NT2/D1 (cell line): ENCODE measurements around the gene ATG4D.

Experiments used
- DNase-seq: peaks from one replicate; pipeline ENCODE4 v3.0.0-alpha.2; 2011; ENCODE audit warnings: low read depth, low spot score
- H3K27me3 ChIP-seq: 2 replicates; pipeline ENCODE4 v1.6.0; 2011; ENCODE audit warnings: mild to moderate bottlenecking; ENCODE audit not compliant: insufficient read length, insufficient read depth
- H3K36me3 ChIP-seq: 2 replicates; pipeline ENCODE4 v1.6.1; 2011; ENCODE audit warnings: mild to moderate bottlenecking, low read length, mixed read lengths; ENCODE audit not compliant: insufficient read depth, insufficient read length
- H3K4me1 ChIP-seq: 2 replicates; pipeline ENCODE4 v1.5.1; 2011; ENCODE audit not compliant: insufficient read depth, insufficient read length
- H3K4me3 ChIP-seq: 2 replicates; pipeline ENCODE4 v1.5.1; 2011; ENCODE audit warnings: low read depth; ENCODE audit not compliant: insufficient read length
- H3K9ac ChIP-seq: 2 replicates; pipeline ENCODE4 v1.6.0; 2011; ENCODE audit warnings: low read depth; ENCODE audit not compliant: insufficient read length
- H3K9me3 ChIP-seq: 2 replicates; pipeline ENCODE4 v1.5.1; 2011; ENCODE audit warnings: mild to moderate bottlenecking, low read length; ENCODE audit not compliant: insufficient read depth
- SUZ12 ChIP-seq: IDR thresholded peaks from 2 replicates; pipeline ENCODE4 v1.6.1; 2011; ENCODE audit not compliant: insufficient read length, insufficient read depth; ENCODE audit errors: extremely low read depth
- YY1 ChIP-seq: IDR thresholded peaks from 2 replicates; pipeline ENCODE4 v1.6.1; 2011; ENCODE audit not compliant: insufficient read length, insufficient read depth
- ZNF274 ChIP-seq: IDR thresholded peaks from 2 replicates; pipeline ENCODE4 v1.6.1; 2011; ENCODE audit warnings: mild to moderate bottlenecking, low read depth, low read length

ATG4D gene

DNA sequence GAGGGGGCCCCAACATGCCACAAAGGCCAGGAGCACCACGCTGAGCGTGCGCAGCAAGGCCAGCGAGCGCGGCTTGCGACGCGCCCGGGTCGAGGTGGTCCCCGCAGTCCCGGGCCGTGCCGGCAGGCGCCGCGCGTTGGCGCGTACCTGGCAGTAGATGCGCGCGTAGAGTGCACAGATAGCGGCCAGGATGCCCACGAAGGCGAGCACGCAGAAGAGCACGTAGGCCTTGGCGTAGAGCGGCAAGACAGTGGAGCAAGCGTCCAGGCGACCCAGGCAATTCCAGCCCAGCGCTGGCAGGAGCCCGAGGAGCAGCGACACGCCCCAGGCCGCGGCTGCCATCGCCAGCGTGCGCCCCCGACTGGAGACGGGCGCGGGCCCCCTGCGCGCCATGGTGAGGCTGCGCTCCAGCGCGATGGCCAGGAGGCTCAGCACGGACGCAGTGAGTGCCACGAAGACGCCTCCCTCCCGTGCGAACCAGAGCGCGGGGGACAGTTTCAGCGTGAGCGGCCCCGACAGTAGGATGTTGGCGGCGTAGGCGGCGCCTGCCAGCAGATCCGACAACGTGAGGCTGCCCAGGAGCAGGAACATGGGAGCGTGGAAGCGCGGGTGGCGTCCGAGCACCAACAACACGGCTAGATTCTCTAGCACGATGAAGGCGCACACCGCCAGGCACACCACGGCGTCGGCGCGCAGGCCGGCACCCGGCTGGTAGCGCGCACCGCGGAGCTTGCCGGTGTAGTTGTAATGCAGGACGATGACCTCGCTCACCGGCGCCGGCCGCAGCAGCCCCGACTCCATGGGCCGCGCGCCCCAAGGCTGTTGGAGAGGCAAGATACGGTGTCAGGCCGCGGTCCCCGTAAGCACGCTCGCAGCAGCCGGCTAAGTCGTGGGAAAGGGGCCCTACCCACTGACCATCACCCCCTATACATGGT, 29.2 kb upstream of the ATG4D start:
- DNase-seq = no peak
- Histone ChIP-seq H3K36me3 (peaks cover 3% of the 10 kb centered on the region), H3K9me3 (no peaks in the 10 kb centered on the region), H3K4me3 (no peak overlapping the region), H3K27me3 (peaks cover 40% of the 10 kb centered on the region), H3K4me1 (peaks cover 15% of the 10 kb centered on the region), H3K9ac (peak overlapping the region; percentile 53)
- TF ChIP-seq YY1 (no peak), SUZ12 (no peak), ZNF274 (no peak)

DNA sequence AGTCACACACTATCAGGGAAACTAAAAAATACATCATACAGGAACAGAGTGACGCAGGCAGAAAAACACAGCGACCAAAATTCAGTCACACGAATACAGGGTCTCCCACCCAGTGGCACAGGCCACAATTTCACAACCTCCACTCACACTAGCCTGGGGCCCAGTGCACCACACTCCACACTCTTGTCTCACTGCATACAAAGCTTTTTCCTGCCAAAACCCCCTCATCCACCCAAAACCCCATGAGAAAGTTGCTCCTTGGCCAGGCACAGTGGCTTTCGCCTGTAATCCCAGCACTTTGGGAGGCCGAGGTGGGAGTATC, 27.7 kb upstream of the ATG4D start:
- peaks cover 15% of the 10 kb centered on the region for H3K4me1 ChIP-seq
- TF ChIP-seq ZNF274 = no peak
- TF ChIP-seq YY1 = no peak
- no peak for TF ChIP-seq SUZ12
- H3K27me3 ChIP-seq = peaks cover 40% of the 10 kb centered on the region

DNA sequence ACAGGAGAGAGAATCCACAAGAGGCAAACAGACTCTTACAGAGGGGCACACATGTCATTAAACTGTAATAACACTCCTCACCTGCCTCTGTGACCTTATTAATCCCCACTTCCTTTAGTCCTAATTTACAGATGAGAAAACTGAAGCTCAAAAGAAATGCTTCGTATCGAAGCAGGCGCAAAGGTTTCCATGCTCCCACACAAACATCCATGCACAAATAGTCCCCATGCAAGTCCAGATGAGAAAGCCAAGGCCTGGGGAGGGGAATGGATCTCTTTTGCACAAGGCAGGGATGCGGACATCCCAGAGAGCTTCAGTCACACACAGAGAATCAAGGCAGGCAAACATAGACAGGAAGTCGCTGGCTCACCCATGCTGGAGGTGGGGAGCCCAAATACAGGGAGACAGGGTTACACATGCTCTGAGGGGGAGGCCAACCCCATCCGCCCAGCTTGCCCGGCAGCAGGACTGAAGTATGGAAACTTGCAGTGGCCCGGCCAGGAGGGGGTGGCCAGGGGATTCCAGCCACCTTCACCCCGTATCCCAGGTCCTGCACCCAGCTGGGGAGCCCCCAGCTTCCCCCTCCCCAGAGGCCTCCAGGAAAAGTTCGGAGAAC, 26.9 kb upstream of the ATG4D start:
- Histone ChIP-seq H3K9me3 (no peaks in the 10 kb centered on the region), H3K9ac (peak overlapping the region; percentile 87), H3K36me3 (peaks cover 3% of the 10 kb centered on the region), H3K27me3 (peaks cover 40% of the 10 kb centered on the region), H3K4me1 (peaks cover 15% of the 10 kb centered on the region), H3K4me3 (peak overlapping the region; percentile 76)
- TF ChIP-seq SUZ12 (no peak), YY1 (no peak), ZNF274 (no peak)
- DNase-seq = no peak

More for the DNA sequence above, 27.7 kb upstream of the ATG4D start:
- H3K9me3 ChIP-seq = no peaks in the 10 kb centered on the region
- DNase-seq = no peak
- H3K4me3 ChIP-seq = no peak overlapping the region
- peaks cover 3% of the 10 kb centered on the region for H3K36me3 ChIP-seq
- no peak overlapping the region for H3K9ac ChIP-seq

DNA sequence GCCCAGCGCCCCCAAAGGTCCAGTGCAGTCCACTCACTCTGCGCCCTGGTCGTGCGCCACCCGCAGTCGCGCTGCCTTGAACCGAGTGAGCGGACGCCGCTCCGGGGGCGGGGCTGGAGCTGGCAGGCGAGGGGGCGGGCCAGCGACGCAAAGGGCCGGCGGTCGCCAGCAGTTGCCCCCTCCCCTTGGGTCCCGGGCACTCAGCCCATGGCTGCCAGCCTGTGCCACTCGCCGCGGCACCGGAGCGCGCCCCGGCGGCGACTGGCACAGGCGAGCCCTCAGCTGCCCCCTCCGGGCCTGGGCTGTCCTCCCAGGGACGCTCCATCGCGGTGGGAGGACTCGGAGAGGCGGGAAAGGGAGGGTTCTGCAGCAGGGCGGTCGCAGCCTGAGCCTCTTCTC, 26.3 kb upstream of the ATG4D start, which contains the start of gene S1PR5:
TSS of gene S1PR5 (minus strand) at position 87 of the 399 bp plus-strand sequence. CDS start 2,436 bp downstream, outside the sequence.
- peaks cover 15% of the 10 kb centered on the region for H3K4me1 ChIP-seq
- DNase-seq = no peak
- TF ChIP-seq SUZ12 (no peak), ZNF274 (no peak), YY1 (no peak)
- H3K36me3 ChIP-seq = peaks cover 3% of the 10 kb centered on the region
- no peaks in the 10 kb centered on the region for H3K9me3 ChIP-seq
- H3K4me3 ChIP-seq = peak within 1 kb of the TSS; percentile 76
- H3K9ac ChIP-seq = peak within 1 kb of the TSS; percentile 87
- peaks cover 40% of the 10 kb centered on the region for H3K27me3 ChIP-seq

- Histone ChIP-seq H3K9ac (peak overlapping the region; percentile 87), H3K4me1 (peaks cover 15% of the 10 kb centered on the region), H3K4me3 (peak overlapping the region; percentile 76), H3K9me3 (no peaks in the 10 kb centered on the region), H3K27me3 (peaks cover 40% of the 10 kb centered on the region), H3K36me3 (peaks cover 3% of the 10 kb centered on the region)
- TF ChIP-seq ZNF274 (no peak), SUZ12 (no peak), YY1 (no peak)
- no peak for DNase-seq
Observed at GRCh38 chr19:10517760-10518443, 25.8 kb upstream of the ATG4D start.

DNA sequence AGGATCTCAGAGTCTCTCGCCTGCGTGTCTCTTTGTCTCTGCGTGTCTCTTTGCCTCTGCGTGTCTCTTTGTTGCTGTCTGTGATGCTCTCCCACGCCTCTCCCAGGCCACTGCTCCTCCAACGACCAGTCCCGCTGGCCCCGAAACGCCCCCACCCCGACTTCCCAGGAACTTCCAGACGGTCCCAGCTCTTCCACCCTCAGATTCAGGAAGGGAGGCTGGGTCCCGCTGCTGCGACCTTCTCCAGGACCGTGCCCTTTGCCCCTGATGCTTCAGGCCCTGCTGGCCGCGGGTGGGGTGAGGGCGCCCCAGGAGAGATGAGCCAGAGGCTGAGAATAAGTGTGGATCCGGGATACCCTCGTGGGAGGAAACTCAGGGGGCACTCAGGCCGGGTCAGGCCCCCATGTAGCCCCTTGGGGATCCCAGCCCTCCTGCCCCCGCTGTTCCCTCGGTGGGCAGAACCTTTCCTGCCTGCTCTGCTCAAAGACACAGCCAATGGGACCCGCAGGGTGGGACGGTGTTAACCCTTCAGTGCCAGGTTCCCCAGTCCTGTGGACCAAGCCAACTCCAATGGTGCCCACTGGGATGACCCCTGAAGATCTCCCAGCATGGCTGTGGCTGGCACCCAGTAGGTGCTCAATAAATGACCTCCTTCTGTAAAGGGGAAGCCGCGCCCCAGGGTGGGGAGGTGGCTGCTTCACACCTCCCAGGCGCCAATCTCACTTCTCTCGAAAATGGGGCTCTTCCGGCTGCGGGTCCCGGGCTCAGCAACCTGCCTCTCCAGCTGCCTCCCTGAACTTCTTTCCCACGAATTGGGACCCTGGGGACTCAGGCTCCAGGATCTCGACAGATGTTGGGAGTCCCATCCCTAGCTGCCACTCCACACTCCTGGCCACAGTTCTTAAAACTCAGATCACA, 25.0 kb upstream of the ATG4D start:
- H3K9ac ChIP-seq = peak overlapping the region; percentile 87
- H3K36me3 ChIP-seq = no peaks in the 10 kb centered on the region
- peaks cover 33% of the 10 kb centered on the region for H3K27me3 ChIP-seq
- peaks cover 15% of the 10 kb centered on the region for H3K4me1 ChIP-seq
- peak overlapping the region; percentile 76 for H3K4me3 ChIP-seq
- DNase-seq = no peak
- no peaks in the 10 kb centered on the region for H3K9me3 ChIP-seq
- TF ChIP-seq YY1 (no peak), ZNF274 (no peak), SUZ12 (no peak)
